ENCODE measurements around the gene ATP2B2.

Gene ATP2B2

GRCh38 chr3:10469441-10470119 lies 35.8 kb downstream of the ATP2B2 start:
- no peak for TF ChIP-seq CTCF (IDR thresholded peaks at IDR 0.05; ENCODE audit: extremely low read depth, insufficient read depth, missing control alignments)
- in situ Hi-C loops (cut with MboI; ENCODE audit: low pct_unique_long_range_greater_than_20kb, low sequenced_read_pairs, unreplicated experiment), result no loop called here
- DNase-seq (ENCODE audit: low spot score), result no peak

GRCh38 chr3:10468613-10469354 lies 36.6 kb downstream of the ATP2B2 start:
- in situ Hi-C loops (cut with MboI; ENCODE audit: low pct_unique_long_range_greater_than_20kb, low sequenced_read_pairs, unreplicated experiment), result no loop called here
- DNase-seq (ENCODE audit: low spot score), result no peak
- TF ChIP-seq CTCF (IDR thresholded peaks at IDR 0.05; ENCODE audit: extremely low read depth, insufficient read depth, missing control alignments), result no peak

GRCh38 chr3:10467904-10468612 lies 37.3 kb downstream of the ATP2B2 start:
- TF ChIP-seq CTCF (IDR thresholded peaks at IDR 0.05; ENCODE audit: extremely low read depth, insufficient read depth, missing control alignments), result no peak
- no peak for DNase-seq (ENCODE audit: low spot score)
- in situ Hi-C loops (cut with MboI; ENCODE audit: low pct_unique_long_range_greater_than_20kb, low sequenced_read_pairs, unreplicated experiment), result no loop called here

GRCh38 chr3:10467204-10467603 lies 38.2 kb downstream of the ATP2B2 start:
- in situ Hi-C loops (cut with MboI; ENCODE audit: low pct_unique_long_range_greater_than_20kb, low sequenced_read_pairs, unreplicated experiment), result no loop called here
- TF ChIP-seq CTCF (IDR thresholded peaks at IDR 0.05; ENCODE audit: extremely low read depth, insufficient read depth, missing control alignments), result no peak

GRCh38 chr3:10466186-10466585 lies 39.2 kb downstream of the ATP2B2 start:
- DNase-seq (ENCODE audit: low spot score), result no peak
- in situ Hi-C loops (cut with MboI; ENCODE audit: low pct_unique_long_range_greater_than_20kb, low sequenced_read_pairs, unreplicated experiment), result no loop called here
- no peak for TF ChIP-seq CTCF (IDR thresholded peaks at IDR 0.05; ENCODE audit: extremely low read depth, insufficient read depth, missing control alignments)

More at GRCh38 chr3:10467204-10467603, 38.2 kb downstream of the ATP2B2 start:
- no peak for DNase-seq (ENCODE audit: low spot score)

- in situ Hi-C loops (cut with MboI; ENCODE audit: low pct_unique_long_range_greater_than_20kb, low sequenced_read_pairs, unreplicated experiment), result no loop called here
- no peak for DNase-seq (ENCODE audit: low spot score)
- TF ChIP-seq CTCF (IDR thresholded peaks at IDR 0.05; ENCODE audit: extremely low read depth, insufficient read depth, missing control alignments), result no peak
Observed at GRCh38 chr3:10465161-10465560, 40.2 kb downstream of the ATP2B2 start.

Measured in GM13977 (cell line).